Activated B cell treated with CpG ODN at 0.5 μM for 24 hours (primary cell): ENCODE results near the gene UBQLN1. TPM values are rescaled to one million over a fixed set of nuclear protein-coding genes. Genes with fewer than 3 reads are reported as not detected.
"Not testable (repeated sequence)": the region's sequence is repeated elsewhere in the genome, so short reads cannot be mapped to it uniquely, and the experiment has no call there.

Experiments
- ATAC-seq: fragments of 200-7000 bp; cut with Tn5 transposase; one replicate; pipeline ENCODE4 v1.10.0; 2021; ENCODE audit warnings: low read depth, mild to moderate bottlenecking, moderate library complexity
- CTCF ChIA-PET: fragments of 350-600 bp; sonication (Branson Sonifier 250); formaldehyde crosslinking; loops from one replicate; lab custom pipeline; 2021; ENCODE audit warnings: antibody characterized with exemption; lab: Charles Lee
- POLR2A ChIA-PET: fragments of 350-600 bp; sonication (Branson Sonifier 250); formaldehyde crosslinking; loops from one replicate; lab custom pipeline; 2021; ENCODE audit warnings: antibody characterized with exemption; lab: Charles Lee
- DNase-seq: peaks from one replicate; pipeline ENCODE4 v3.0.0; 2022
- H3K27ac Mint-ChIP-seq: one replicate; pipeline ENCODE4 v1.8.0; 2020; ENCODE audit warnings: mixed read lengths
- H3K27me3 Mint-ChIP-seq: one replicate; pipeline ENCODE4 v1.8.0; 2021; ENCODE audit warnings: mixed read lengths
- H3K36me3 Mint-ChIP-seq: one replicate; pipeline ENCODE4 v1.8.0; 2021; ENCODE audit warnings: low read depth, mixed read lengths
- H3K4me1 Mint-ChIP-seq: one replicate; pipeline ENCODE4 v1.8.0; 2021; ENCODE audit warnings: mixed read lengths
- H3K4me3 Mint-ChIP-seq: one replicate; pipeline ENCODE4 v1.8.0; 2020; ENCODE audit warnings: mild to moderate bottlenecking, mixed read lengths
- H3K9me3 Mint-ChIP-seq: one replicate; pipeline ENCODE4 v1.8.0; 2020; ENCODE audit warnings: mixed read lengths
- CTCF ChIP-seq: fragments of 200-600 bp; IDR thresholded peaks from one replicate; pipeline ENCODE4 v1.8.0; 2022; ENCODE audit warnings: antibody characterized with exemption, mild to moderate bottlenecking
- intact Hi-C: fragments of 100-400 bp; cut with micrococcal nuclease; formaldehyde crosslinking; loops from one replicate; pipeline ENCODE4 v1.15.1; 2024
- total RNA-seq: library from RNA; stranded (reverse); gene quantifications from 2 replicates; pipeline ENCODE4 v1.2.3, GENCODE V29; 2022

UBQLN1 gene
- total RNA-seq, 1 donor from 2014 or later = 96.8 TPM

GRCh38 chr9:83714329-83714728 is 6.6 kb upstream of the UBQLN1 start:
- H3K27ac Mint-ChIP-seq = no peak overlapping the region
- peak; percentile 60 for ATAC-seq
- POLR2A ChIA-PET = no interaction called here
- DNase-seq = no peak
- H3K36me3 Mint-ChIP-seq = no peaks in the 10 kb centered on the region
- CTCF ChIA-PET = no interaction called here
- H3K4me3 Mint-ChIP-seq = no peak overlapping the region
- TF ChIP-seq CTCF = no peak
- intact Hi-C loops = loop anchor here (1.0 kb wide), 2 partner anchors 94 to 131 kb away; no protein-coding TSS in a partner anchor
- H3K9me3 Mint-ChIP-seq = no peaks in the 10 kb centered on the region
- H3K4me1 Mint-ChIP-seq = peaks cover 4% of the 10 kb centered on the region
- no peaks in the 10 kb centered on the region for H3K27me3 Mint-ChIP-seq

GRCh38 chr9:83708515-83709158 is 879 bp upstream of the UBQLN1 start:
- peak; percentile 45 for ATAC-seq
- DNase-seq = no peak

GRCh38 chr9:83707518-83707767 is 315 bp downstream of the UBQLN1 start:
- DNase-seq (no peak), ATAC-seq (peak; percentile 56)
- Mint-ChIP-seq H3K4me3 (peak overlapping the region; percentile 99), H3K9me3 (peaks cover 2% of the 10 kb centered on the region), H3K27me3 (no peaks in the 10 kb centered on the region), H3K4me1 (peaks cover 39% of the 10 kb centered on the region), H3K27ac (peak overlapping the region; percentile 99), H3K36me3 (peaks cover 22% of the 10 kb centered on the region)
- ChIA-PET CTCF (interaction anchor here (1.0 to 2.9 kb wide), 3 partner anchors 84 to 1902 kb away, joined by 3 to 11 read pairs (median 6); partner anchors contain the start of gene IDNK), POLR2A (interaction anchor here (0.7 to 3.0 kb wide), 9 partner anchors 8 to 273 kb away, joined by 3 to 29 read pairs (median 9); partner anchors contain the start of genes HNRNPK, IDNK, KIF27 and RMI1)
- intact Hi-C loops = loop anchor here (5.0 kb wide), 1 partner anchor 40 kb away; no protein-coding TSS in a partner anchor
- no peak for TF ChIP-seq CTCF

More at GRCh38 chr9:83708515-83709158, 879 bp upstream of the UBQLN1 start:
- Mint-ChIP-seq H3K9me3 (peaks cover 2% of the 10 kb centered on the region), H3K36me3 (peaks cover 22% of the 10 kb centered on the region), H3K4me1 (peaks cover 33% of the 10 kb centered on the region), H3K4me3 (peak overlapping the region; percentile 99), H3K27ac (peak overlapping the region; percentile 99), H3K27me3 (no peaks in the 10 kb centered on the region)
- CTCF ChIA-PET = interaction anchor here (1.0 to 2.9 kb wide), 3 partner anchors 85 to 1901 kb away, joined by 3 to 11 read pairs (median 6); partner anchors contain the start of gene IDNK
- intact Hi-C loops = loop anchor here (1.0 to 5.0 kb wide), 8 partner anchors 13 to 272 kb away; partner anchors contain the start of genes GKAP1, HNRNPK, IDNK and KIF27
- no peak for TF ChIP-seq CTCF
- POLR2A ChIA-PET = interaction anchor here (0.7 to 3.0 kb wide), 14 partner anchors 9 to 272 kb away, joined by 3 to 29 read pairs (median 6); partner anchors contain the start of genes HNRNPK, IDNK, KIF27 and RMI1

GRCh38 chr9:83706676-83707517 is 861 bp downstream of the UBQLN1 start:
- no peak for TF ChIP-seq CTCF
- Mint-ChIP-seq H3K4me3 (peak overlapping the region; percentile 99), H3K36me3 (peaks cover 22% of the 10 kb centered on the region), H3K27ac (peak overlapping the region; percentile 99), H3K4me1 (peaks cover 43% of the 10 kb centered on the region), H3K9me3 (peaks cover 2% of the 10 kb centered on the region), H3K27me3 (no peaks in the 10 kb centered on the region)
- no peak for DNase-seq
- ATAC-seq = peak; percentile 6
- intact Hi-C loops = loop anchor here (5.0 kb wide), 1 partner anchor 40 kb away; no protein-coding TSS in a partner anchor
- POLR2A ChIA-PET = interaction anchor here (0.7 to 3.0 kb wide), 7 partner anchors 11 to 274 kb away, joined by 3 to 29 read pairs (median 14); partner anchors contain the start of genes HNRNPK, IDNK, KIF27 and RMI1
- CTCF ChIA-PET = interaction anchor here (2.9 kb wide), 1 partner anchor 86 kb away, joined by 11 read pairs; no protein-coding TSS in a partner anchor

- DNase-seq, CTCF ChIA-PET, H3K27ac Mint-ChIP-seq, H3K9me3 Mint-ChIP-seq, H3K27me3 Mint-ChIP-seq, ATAC-seq: not testable (repeated sequence)
- intact Hi-C loops = loop anchor here (5.0 kb wide), 1 partner anchor 38 kb away; no protein-coding TSS in a partner anchor
- Mint-ChIP-seq H3K36me3 (peaks cover 25% of the 10 kb centered on the region), H3K4me1 (peaks cover 58% of the 10 kb centered on the region), H3K4me3 (peak overlapping the region; percentile 99)
- POLR2A ChIA-PET = interaction anchor here (0.6 kb wide), 1 partner anchor 280 kb away, joined by 5 read pairs; no protein-coding TSS in a partner anchor
Observed at GRCh38 chr9:83705219-83705651, 2.5 kb downstream of the UBQLN1 start.
